Erythroblast (primary cell): Measurements from ENCODE around the gene CCNY.

Source experiments
- GATA1 ChIP-seq: IDR thresholded peaks from 2 replicates; pipeline ENCODE4 v1.6.1; 2011; ENCODE audit warnings: low read depth, mild to moderate bottlenecking, control low read depth, low read length, moderate library complexity
- POLR2A ChIP-seq: IDR thresholded peaks from 2 replicates; pipeline ENCODE4 v1.6.1; 2011; ENCODE audit warnings: mild to moderate bottlenecking, low read length

GRCh38 chr10:35349389-35349915, 13.1 kb downstream of the CCNY start:
- no peak for TF ChIP-seq POLR2A
- no peak for TF ChIP-seq GATA1
